ENCODE data around the gene QRFP. TPM values are rescaled to one million over a fixed set of nuclear protein-coding genes. Genes with fewer than 3 reads are reported as not detected.

QRFP gene
- total and polyA plus RNA-seq, 2 of the 8 experiments (the other 6 are each of a cell fraction or from before 2014, with no cell fraction given), result not detected

DNA sequence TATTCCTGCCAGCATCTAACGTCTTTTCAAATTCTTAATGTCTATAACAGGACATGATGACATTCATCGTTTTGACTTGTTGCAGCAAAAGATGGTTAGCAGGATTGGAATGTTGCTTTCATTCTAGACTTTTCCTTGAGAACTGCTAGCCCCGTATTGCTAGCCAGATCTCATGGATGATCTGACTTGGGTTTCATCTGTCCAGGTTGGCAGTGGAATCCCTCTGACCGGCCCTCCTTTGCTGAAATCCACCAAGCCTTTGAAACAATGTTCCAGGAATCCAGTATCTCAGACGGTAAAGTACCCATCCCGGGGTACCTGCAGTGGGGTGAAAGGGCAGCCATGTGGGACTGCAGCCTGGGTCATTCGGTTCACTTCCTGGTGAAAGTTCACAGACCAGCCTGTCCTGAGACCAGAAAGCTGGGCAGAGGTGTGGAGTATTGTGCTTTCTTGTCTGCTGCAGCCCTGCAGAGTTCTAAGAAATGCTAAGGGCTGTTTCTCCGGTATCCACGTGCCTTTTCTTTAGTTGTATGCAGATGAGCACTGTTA, 16.7 kb downstream of the QRFP start:
- Histone ChIP-seq H4K8ac (ENCODE audit: extremely low read depth, insufficient read depth, low read length) (no peak overlapping the region), H3K23ac (ENCODE audit: insufficient read length) (no peak overlapping the region), H3K9ac (replicated peaks in 1 of 4; ENCODE audit: extremely low read depth in 1 of 4, low read depth in 3 of 4, low read length in 3 of 4) (no peak overlapping the region), H3K27ac (ENCODE audit: low read depth, low read length) (no peak overlapping the region), H2AFZ (ENCODE audit: low read length) (no peak overlapping the region), H2BK5ac (ENCODE audit: low read depth, low read length) (no peak overlapping the region), H3K4ac (replicated peaks; ENCODE audit: insufficient read length, low read depth, low read length) (no peak overlapping the region), H4K20me1 (replicated peaks in 1 of 2; ENCODE audit: control insufficient read depth in 1 of 2, insufficient read depth in 2 of 2, low read length in 2 of 2) (peaks cover 1 to 12% of the 10 kb centered on the region in 2 experiments), H3K79me1 (ENCODE audit: low read depth, low read length) (0 out of 2 replicates have a peak, but pooled peaks cover 3% of the 10 kb centered on the region), H3K4me3 (ENCODE audit: extremely low read depth in 1 of 4, insufficient read depth in 2 of 4, low read depth in 3 of 4, low read length in 4 of 4) (no peak overlapping the region), H3K9me3 (ENCODE audit: insufficient read depth in 2 of 2, low read depth in 1 of 2, low read length in 1 of 2) (no peaks in the 10 kb centered on the region), H4K5ac (ENCODE audit: insufficient read length, low read depth, low read length) (no peak overlapping the region), H2BK20ac (ENCODE audit: low read length) (no peak overlapping the region), H3K18ac (ENCODE audit: extremely low read depth, low read length) (no peak overlapping the region), H3K36me3 (ENCODE audit: control insufficient read depth in 2 of 4, insufficient read depth in 4 of 4, low read length in 3 of 4) (peaks cover 36 to 77% (median 64%) of the 10 kb centered on the region in 4 experiments), H3K23me2 (ENCODE audit: low read depth, low read length) (no peaks in the 10 kb centered on the region), H2BK12ac (ENCODE audit: low read depth, low read length) (no peak overlapping the region), H3K56ac (replicated peaks; ENCODE audit: insufficient read length, low read depth, low read length) (no peak overlapping the region), H3K4me1 (replicated peaks in 1 of 4; ENCODE audit: control insufficient read depth in 3 of 4, insufficient read depth in 4 of 4, low read length in 3 of 4) (no peaks in the 10 kb centered on the region), H3K4me2 (ENCODE audit: insufficient read depth in 1 of 2, low read depth in 2 of 2, low read length in 2 of 2) (no peak overlapping the region), H2BK120ac (replicated peaks; ENCODE audit: low read depth, low read length) (no peak overlapping the region), H3K27me3 (replicated peaks in 1 of 4; ENCODE audit: control insufficient read depth in 3 of 4, extremely low read depth in 1 of 4, insufficient read depth in 3 of 4, low read length in 3 of 4) (no peaks in the 10 kb centered on the region), H4K91ac (replicated peaks; ENCODE audit: insufficient read length, low read length) (no peak overlapping the region), H2AK5ac (ENCODE audit: low read depth, low read length) (no peak overlapping the region), H3K79me2 (ENCODE audit: control insufficient read depth in 1 of 2, insufficient read depth in 2 of 2, low read length in 2 of 2) (no peaks in the 10 kb centered on the region), H3K14ac (ENCODE audit: insufficient read length) (no peak overlapping the region), H2BK15ac (ENCODE audit: low read length) (no peak overlapping the region)
- WGBS, 2 experiments (ENCODE audit: extremely low coverage in 1 of 2, insufficient coverage in 1 of 2, insufficient read length in 1 of 2, insufficient replicate concordance in 2 of 2, low coverage in 1 of 2, low lambda C conversion rate in 2 of 2, missing lambda C conversion rate in 1 of 2), result 91% methylated on average over 9 of the region's 9 CpGs; no CpG with 5 or more reads in 1 of the 2 experiments
- POLR2A ChIA-PET (ENCODE audit: partially characterized antibody), result no interaction called here
- FAIRE-seq (no peak), DNase-seq (ENCODE audit: low read depth in 1 of 2, low spot score in 2 of 2) (no peak)
- CTCF ChIA-PET (ENCODE audit: partially characterized antibody), result interaction anchor here (1.0 to 2.4 kb wide), 5 partner anchors 8 to 181 kb away, joined by 3 to 21 read pairs (median 5); no protein-coding TSS in a partner anchor
- TF ChIP-seq, protein P1, sequence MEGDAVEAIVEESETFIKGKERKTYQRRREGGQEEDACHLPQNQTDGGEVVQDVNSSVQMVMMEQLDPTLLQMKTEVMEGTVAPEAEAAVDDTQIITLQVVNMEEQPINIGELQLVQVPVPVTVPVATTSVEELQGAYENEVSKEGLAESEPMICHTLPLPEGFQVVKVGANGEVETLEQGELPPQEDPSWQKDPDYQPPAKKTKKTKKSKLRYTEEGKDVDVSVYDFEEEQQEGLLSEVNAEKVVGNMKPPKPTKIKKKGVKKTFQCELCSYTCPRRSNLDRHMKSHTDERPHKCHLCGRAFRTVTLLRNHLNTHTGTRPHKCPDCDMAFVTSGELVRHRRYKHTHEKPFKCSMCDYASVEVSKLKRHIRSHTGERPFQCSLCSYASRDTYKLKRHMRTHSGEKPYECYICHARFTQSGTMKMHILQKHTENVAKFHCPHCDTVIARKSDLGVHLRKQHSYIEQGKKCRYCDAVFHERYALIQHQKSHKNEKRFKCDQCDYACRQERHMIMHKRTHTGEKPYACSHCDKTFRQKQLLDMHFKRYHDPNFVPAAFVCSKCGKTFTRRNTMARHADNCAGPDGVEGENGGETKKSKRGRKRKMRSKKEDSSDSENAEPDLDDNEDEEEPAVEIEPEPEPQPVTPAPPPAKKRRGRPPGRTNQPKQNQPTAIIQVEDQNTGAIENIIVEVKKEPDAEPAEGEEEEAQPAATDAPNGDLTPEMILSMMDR (IDR thresholded peaks at IDR 0.05; ENCODE audit: control extremely low read depth in 1 of 3, insufficient read depth in 1 of 3, low read depth in 1 of 3, low read length in 3 of 3), result no peak
- TF ChIP-seq BCL11A (IDR thresholded peaks at IDR 0.05; ENCODE audit: low read depth in 2 of 2, low read length in 2 of 2), result no peak
- TF ChIP-seq CEBPB (IDR thresholded peaks at IDR 0.05; ENCODE audit: low read depth, low read length), result no peak
- TF ChIP-seq POLR2AphosphoS5 (IDR thresholded peaks at IDR 0.05; ENCODE audit: low read depth, low read length), result no peak
- TF ChIP-seq SP2 (IDR thresholded peaks at IDR 0.05; ENCODE audit: low read length), result no peak
- no peak for TF ChIP-seq BRCA1 (IDR thresholded peaks at IDR 0.05; ENCODE audit: low read depth, low read length)
- TF ChIP-seq TCF12 (IDR thresholded peaks at IDR 0.05; ENCODE audit: low read depth, low read length), result no peak
- TF ChIP-seq RAD21 (IDR thresholded peaks at IDR 0.05 in 1 of 2, conservative IDR thresholded peaks at IDR 0.05 in 1 of 2; ENCODE audit: low read depth in 2 of 2, low read length in 2 of 2), result no peak
- no peak for TF ChIP-seq ZNF274 (IDR thresholded peaks at IDR 0.05; ENCODE audit: borderline replicate concordance, extremely low read depth, low read length)
- no peak for TF ChIP-seq SRF (IDR thresholded peaks at IDR 0.05; ENCODE audit: low read depth, low read length)
- no peak for TF ChIP-seq YY1 (IDR thresholded peaks at IDR 0.05; ENCODE audit: low read depth, low read length)
- no peak for TF ChIP-seq JUN (IDR thresholded peaks at IDR 0.05; ENCODE audit: low read depth, low read length)

Data from H1 (cell line).